Measurements from ENCODE around the gene FBLN1. TPM values are rescaled to one million over a fixed set of nuclear protein-coding genes. Genes with fewer than 3 reads are reported as not detected.
A peak's percentile ranks its signal among the peaks of the same experiment; 100 is the strongest.

The FBLN1 gene
- total and polyA plus RNA-seq, 2 donors (not counting 1 experiment from before 2014, with no cell fraction given) = not detected

- no peaks in the 10 kb centered on the region for H3K36me3 ChIP-seq (replicated peaks in 1 of 2; ENCODE audit: control extremely low read depth in 1 of 2, control insufficient read depth in 1 of 2, extremely low read depth in 1 of 2, insufficient read depth in 2 of 2, low read length in 1 of 2)
- no peak overlapping the region for H3K27ac ChIP-seq (ENCODE audit: low read length in 2 of 2)
- H3K79me2 ChIP-seq (ENCODE audit: control insufficient read depth, insufficient read depth, low read length) = no peaks in the 10 kb centered on the region
- DNase-seq (no peak), ATAC-seq (ENCODE audit: low read depth) (no peak)
- Mint-ChIP-seq H3K4me1 (peaks cover 12% of the 10 kb centered on the region), H3K4me3 (no peak overlapping the region), H3K9me3 (ENCODE audit: insufficient read depth) (no peaks in the 10 kb centered on the region), H3K27ac (no peak overlapping the region), H3K27me3 (peaks cover 7% of the 10 kb centered on the region)
- H3K4me1 ChIP-seq (ENCODE audit: control insufficient read depth in 2 of 2, insufficient read depth in 2 of 2, low read length in 2 of 2) = peaks cover 4 to 13% of the 10 kb centered on the region in 2 donors
- no peak overlapping the region for H3K9ac ChIP-seq (ENCODE audit: low read length)
- intact Hi-C loops (cut with micrococcal nuclease) = no loop called here
- H3K4me2 ChIP-seq (replicated peaks; ENCODE audit: low read depth, low read length, poor library complexity, severe bottlenecking) = peak overlapping the region; percentile 29
- WGBS (ENCODE audit: insufficient coverage) = 95% methylated on average over 11 of the region's 13 CpGs
- H3K27me3 ChIP-seq (replicated peaks in 1 of 4; ENCODE audit: control extremely low read depth in 1 of 4, control insufficient read depth in 3 of 4, insufficient read depth in 4 of 4, low read length in 3 of 4) = no peaks in the 10 kb centered on the region
- H4K20me1 ChIP-seq (ENCODE audit: control insufficient read depth, insufficient read depth, low read length, poor library complexity, severe bottlenecking) = no peaks in the 10 kb centered on the region
- peaks cover 0 to 12% (median 0%) of the 10 kb centered on the region in 3 donors for H3K9me3 ChIP-seq (ENCODE audit: control extremely low read depth in 1 of 3, control insufficient read depth in 2 of 3, insufficient read depth in 1 of 3, low read length in 2 of 3)
- CTCF ChIA-PET = no interaction called here
- H3K4me3 ChIP-seq (ENCODE audit: control extremely low read depth in 1 of 5, extremely low read depth in 1 of 5, insufficient read depth in 1 of 5, low read depth in 2 of 5, low read length in 4 of 5) = no peak overlapping the region
- POLR2A ChIA-PET = no interaction called here
- TF ChIP-seq EZH2 (IDR thresholded peaks at IDR 0.05; ENCODE audit: borderline replicate concordance, insufficient read depth, low read depth, low read length, poor library complexity, severe bottlenecking) = no peak
- TF ChIP-seq CTCF (IDR thresholded peaks at IDR 0.05) = no peak
- no peak overlapping the region for H2AFZ ChIP-seq (ENCODE audit: insufficient read depth, low read depth, low read length, poor library complexity, severe bottlenecking)
These were observed 40.6 kb downstream of the FBLN1 start for GRCh38 chr22:45543243-45543642.

- Mint-ChIP-seq H3K27ac (no peak overlapping the region), H3K4me1 (peaks cover 12% of the 10 kb centered on the region), H3K27me3 (peaks cover 5% of the 10 kb centered on the region), H3K4me3 (no peak overlapping the region), H3K9me3 (ENCODE audit: insufficient read depth) (no peaks in the 10 kb centered on the region)
- ATAC-seq (ENCODE audit: low read depth) (no peak), DNase-seq (no peak)
- POLR2A ChIA-PET = no interaction called here
- TF ChIP-seq CTCF (IDR thresholded peaks at IDR 0.05) = no peak
- no peak for TF ChIP-seq EZH2 (IDR thresholded peaks at IDR 0.05; ENCODE audit: borderline replicate concordance, insufficient read depth, low read depth, low read length, poor library complexity, severe bottlenecking)
- H2AFZ ChIP-seq (ENCODE audit: insufficient read depth, low read depth, low read length, poor library complexity, severe bottlenecking) = no peak overlapping the region
- H3K4me3 ChIP-seq (ENCODE audit: control extremely low read depth in 1 of 5, extremely low read depth in 1 of 5, insufficient read depth in 1 of 5, low read depth in 2 of 5, low read length in 4 of 5) = no peak overlapping the region
- no peaks in the 10 kb centered on the region for H3K27me3 ChIP-seq (replicated peaks in 1 of 4; ENCODE audit: control extremely low read depth in 1 of 4, control insufficient read depth in 3 of 4, insufficient read depth in 4 of 4, low read length in 3 of 4)
- intact Hi-C loops (cut with micrococcal nuclease) = no loop called here
- CTCF ChIA-PET = no interaction called here
- H3K9me3 ChIP-seq (ENCODE audit: control extremely low read depth in 1 of 3, control insufficient read depth in 2 of 3, insufficient read depth in 1 of 3, low read length in 2 of 3) = peaks cover 0 to 12% (median 0%) of the 10 kb centered on the region in 3 donors
- WGBS (ENCODE audit: insufficient coverage) = 93% methylated on average over 12 of the region's 12 CpGs
- no peak overlapping the region for H3K27ac ChIP-seq (ENCODE audit: low read length in 2 of 2)
- no peaks in the 10 kb centered on the region for H3K79me2 ChIP-seq (ENCODE audit: control insufficient read depth, insufficient read depth, low read length)
- H3K4me2 ChIP-seq (replicated peaks; ENCODE audit: low read depth, low read length, poor library complexity, severe bottlenecking) = no peak overlapping the region
- no peaks in the 10 kb centered on the region for H3K36me3 ChIP-seq (replicated peaks in 1 of 2; ENCODE audit: control extremely low read depth in 1 of 2, control insufficient read depth in 1 of 2, extremely low read depth in 1 of 2, insufficient read depth in 2 of 2, low read length in 1 of 2)
- peaks cover 4 to 13% of the 10 kb centered on the region in 2 donors for H3K4me1 ChIP-seq (ENCODE audit: control insufficient read depth in 2 of 2, insufficient read depth in 2 of 2, low read length in 2 of 2)
- H4K20me1 ChIP-seq (ENCODE audit: control insufficient read depth, insufficient read depth, low read length, poor library complexity, severe bottlenecking) = no peaks in the 10 kb centered on the region
- H3K9ac ChIP-seq (ENCODE audit: low read length) = no peak overlapping the region
These were observed 42.0 kb downstream of the FBLN1 start for GRCh38 chr22:45544588-45545170.

Measured in B cell (primary cell).